CD4-positive, alpha-beta T cell treated with Interleukin-6 for 4 hours (primary cell): ENCODE data around the gene UMPS.
A peak's percentile ranks its signal among the peaks of the same experiment; 100 is the strongest.
"Not testable (repeated sequence)": the region's sequence is repeated elsewhere in the genome, so short reads cannot be mapped to it uniquely, and the experiment has no call there.

ENCODE experiments used
- DNase-seq: peaks from one replicate; pipeline ENCODE4 v3.0.0-alpha.2; 2020; ENCODE audit warnings: mixed read lengths

The UMPS gene

GRCh38 chr3:124730129-124730940 lies at the start of gene UMPS:
UMPS (plus strand) TSS chr3:124730452; CDS start chr3:124730472, 20 bp downstream.
- peak; percentile 94 for DNase-seq

GRCh38 chr3:124680521-124680920 lies 49.7 kb upstream of the UMPS start:
- DNase-seq, result no peak

- no peak for DNase-seq
These were observed 48.0 kb upstream of the UMPS start for GRCh38 chr3:124682263-124682662.

- DNase-seq, result no peak
These were observed 45.8 kb upstream of the UMPS start for GRCh38 chr3:124684459-124684858.

DNA sequence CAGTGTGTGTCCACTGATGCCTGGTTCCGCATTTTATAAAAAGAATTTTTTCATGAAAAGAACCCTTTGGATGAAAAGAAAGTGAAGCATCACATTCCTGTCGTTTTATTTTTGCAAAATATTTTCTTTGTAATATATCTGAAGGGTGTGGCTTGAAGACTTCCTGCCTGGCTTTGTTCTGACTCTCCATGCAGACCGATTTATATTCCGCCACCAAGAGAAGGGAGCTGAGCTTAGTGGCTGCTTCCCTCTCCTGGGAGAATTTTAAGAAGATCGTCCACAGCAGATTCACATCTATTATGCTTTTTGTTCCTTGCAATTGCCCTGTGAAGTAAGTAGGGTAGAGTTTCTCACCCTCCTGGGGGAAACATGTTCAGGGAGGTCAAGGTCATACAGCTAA lies 45.2 kb upstream of the UMPS start:
- no peak for DNase-seq

GRCh38 chr3:124685481-124685880 lies 44.8 kb upstream of the UMPS start:
- DNase-seq, result no peak

DNA sequence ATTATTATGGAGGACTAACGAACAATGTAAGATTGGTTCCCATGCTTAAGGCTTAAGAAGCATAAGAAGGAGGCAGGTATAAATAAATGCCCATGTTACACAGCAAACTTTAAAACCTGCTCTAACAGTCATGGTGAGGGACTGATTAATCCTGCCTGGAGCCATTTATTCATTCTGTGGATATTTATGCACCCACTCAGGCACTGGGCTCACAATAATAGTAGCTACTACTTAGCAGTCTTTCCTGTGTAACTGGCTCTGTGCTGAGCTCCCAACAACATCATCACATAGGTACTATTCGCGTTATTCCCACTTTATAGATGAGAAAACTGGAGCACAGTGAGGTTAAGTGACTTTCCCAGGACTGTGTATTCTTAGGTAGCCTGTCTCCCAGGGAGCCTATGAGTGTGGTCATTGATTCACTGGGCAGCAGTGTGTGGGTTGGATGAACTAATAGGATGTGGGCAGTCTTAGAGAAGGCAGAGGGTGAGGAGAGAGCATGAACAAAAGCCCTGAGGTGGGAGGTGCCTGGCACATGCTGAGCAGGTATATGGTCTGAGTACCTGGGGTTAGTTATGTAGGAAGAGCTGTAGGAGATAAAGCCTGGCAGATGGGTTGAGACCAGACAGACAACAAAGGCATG lies 44.1 kb upstream of the UMPS start:
- DNase-seq, result no peak

- DNase-seq, result peak; percentile 73
These were observed 41.4 kb upstream of the UMPS start for GRCh38 chr3:124688581-124689454.

DNA sequence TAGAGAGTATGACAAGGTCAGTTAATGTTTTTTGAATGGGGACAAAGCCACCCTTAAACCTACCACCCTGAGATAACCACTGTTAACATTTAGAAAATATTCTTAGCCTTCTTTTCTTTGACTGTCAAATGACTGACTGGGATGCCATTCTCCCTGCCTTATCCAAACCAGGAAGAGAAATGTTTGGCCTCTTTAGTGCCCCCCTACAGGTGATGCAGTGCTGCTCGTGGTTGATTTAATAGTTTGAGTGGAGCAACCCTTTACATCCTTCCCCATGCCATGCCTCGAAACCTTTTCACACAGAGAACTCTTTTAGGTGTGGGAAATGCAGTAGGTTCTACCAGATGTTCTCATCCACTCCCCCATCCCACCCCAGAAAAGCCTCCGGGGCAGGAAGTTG lies 38.7 kb upstream of the UMPS start:
- DNase-seq, result no peak

DNA sequence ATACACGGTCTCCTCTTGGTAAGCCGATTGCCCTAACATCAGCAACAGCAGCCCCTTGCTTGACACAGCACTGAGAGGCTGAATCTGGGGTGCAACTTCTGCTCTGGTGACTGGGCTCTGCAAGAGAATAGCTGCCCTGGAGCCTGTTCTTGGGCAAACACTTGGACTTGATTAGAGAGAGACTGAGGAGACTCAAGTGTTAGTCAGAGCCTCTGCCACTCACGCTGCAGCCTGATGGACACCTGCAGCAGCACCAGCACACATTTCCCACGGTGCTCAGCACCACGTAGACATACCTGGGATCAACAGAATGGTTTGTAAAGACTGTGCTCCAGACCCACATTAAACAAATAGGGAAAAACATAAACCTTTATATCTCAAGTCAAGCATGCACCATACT lies 35.8 kb upstream of the UMPS start:
- DNase-seq, result no peak

DNA sequence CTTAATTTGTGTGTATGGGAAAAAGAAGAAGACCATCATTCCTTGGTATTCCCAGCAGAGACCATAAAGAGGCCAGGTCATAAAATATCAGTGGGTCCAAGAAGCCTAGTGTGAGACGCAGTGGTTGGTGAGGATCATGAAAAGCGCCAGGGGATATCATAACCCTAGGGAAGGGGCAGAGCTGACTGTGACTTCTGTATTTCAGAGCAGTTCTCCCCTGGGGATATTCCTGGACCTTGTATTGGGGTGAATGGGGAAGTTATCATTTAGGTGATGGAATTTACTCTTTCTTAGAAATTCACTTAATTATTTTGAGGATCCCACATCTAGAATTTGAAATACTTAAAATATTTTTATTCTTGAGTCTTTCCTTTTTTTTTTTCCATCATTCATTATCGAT lies 34.9 kb upstream of the UMPS start:
- DNase-seq, result no peak

GRCh38 chr3:124696006-124696405 lies 34.2 kb upstream of the UMPS start:
- DNase-seq, result no peak

DNA sequence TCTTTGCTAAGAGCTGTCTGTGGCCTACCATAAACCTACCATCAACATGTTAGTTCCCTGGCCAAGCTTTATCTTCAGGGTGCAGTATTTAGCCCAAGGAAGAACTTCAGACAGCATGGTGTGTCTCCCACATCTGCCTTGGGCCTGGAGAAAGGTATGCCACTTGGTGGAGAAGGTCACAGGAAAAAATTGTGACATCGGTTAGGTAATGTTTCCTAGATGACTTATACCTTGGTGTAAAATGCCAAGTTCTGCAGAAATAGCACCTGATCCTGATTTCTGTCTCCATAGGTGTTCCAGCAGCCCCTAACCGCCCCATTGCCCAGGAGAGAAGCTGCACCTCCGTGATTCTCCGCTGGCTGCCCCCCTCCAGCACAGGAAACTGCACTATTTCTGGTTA lies 33.0 kb upstream of the UMPS start:
- no peak for DNase-seq

- DNase-seq, result no peak
These were observed 32.1 kb upstream of the UMPS start for GRCh38 chr3:124698030-124698770.

GRCh38 chr3:124699051-124699450 lies 31.2 kb upstream of the UMPS start:
- no peak for DNase-seq

- no peak for DNase-seq
These were observed 30.4 kb upstream of the UMPS start for GRCh38 chr3:124699686-124700396.

GRCh38 chr3:124700880-124701684 lies 29.2 kb upstream of the UMPS start:
- DNase-seq, result no peak

DNA sequence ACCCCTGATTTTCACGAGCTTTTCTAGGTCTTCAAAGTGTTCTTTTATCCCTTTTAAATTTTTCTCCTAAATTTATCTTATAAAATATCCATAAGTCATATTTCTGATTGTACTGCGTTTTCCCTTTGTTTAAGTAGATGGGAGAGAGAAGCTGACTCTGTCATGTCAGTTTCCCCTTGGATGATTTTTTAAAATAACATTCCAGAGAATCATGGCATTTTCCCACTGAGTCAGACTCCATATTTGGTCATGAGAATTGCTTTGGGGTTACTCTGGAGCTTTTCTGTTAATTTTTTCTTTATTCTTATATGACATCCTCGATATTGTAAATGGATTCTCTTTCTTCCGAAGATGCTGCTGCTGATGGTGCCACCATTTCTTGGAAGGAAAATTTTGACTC lies 28.6 kb upstream of the UMPS start:
- DNase-seq, result no peak

DNA sequence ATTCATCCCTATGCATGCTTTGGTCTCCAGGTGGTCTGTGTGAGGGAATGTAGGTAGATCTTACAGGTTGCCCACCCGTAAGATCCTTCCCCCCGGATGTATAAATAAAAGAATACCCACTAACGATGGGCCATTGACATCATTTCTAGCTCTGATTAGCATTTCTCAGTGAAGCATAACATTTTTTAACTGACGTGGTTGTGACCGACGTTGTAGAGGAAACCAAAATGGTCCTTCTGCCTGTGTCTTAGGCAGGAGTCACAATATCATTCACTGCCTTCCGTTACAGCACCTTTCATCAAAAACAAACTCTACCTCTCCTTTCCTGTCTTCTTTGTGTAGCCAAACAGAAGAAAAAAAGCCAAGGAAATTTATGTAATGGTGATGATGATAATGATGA lies 27.3 kb upstream of the UMPS start:
- DNase-seq, result no peak

GRCh38 chr3:124705552-124705951 lies 24.7 kb upstream of the UMPS start:
- no peak for DNase-seq

- DNase-seq, result not testable (repeated sequence)
These were observed 23.0 kb upstream of the UMPS start for GRCh38 chr3:124707223-124707622.
